GM21381 (cell line): ENCODE results near the gene NAPG.
"Not testable (repeated sequence)": the region's sequence is repeated elsewhere in the genome, so short reads cannot be mapped to it uniquely, and the experiment has no call there.

Experiments
- ATAC-seq: cut with Tn5 transposase; IDR thresholded peaks from one replicate; pipeline ENCODE4 v1.9.1; 2021; ENCODE audit warnings: mild to moderate bottlenecking, moderate library complexity; ENCODE audit not compliant: unreplicated experiment

The NAPG gene

GRCh38 chr18:10511236-10511635, 14.6 kb upstream of the NAPG start:
- no peak for ATAC-seq

DNA sequence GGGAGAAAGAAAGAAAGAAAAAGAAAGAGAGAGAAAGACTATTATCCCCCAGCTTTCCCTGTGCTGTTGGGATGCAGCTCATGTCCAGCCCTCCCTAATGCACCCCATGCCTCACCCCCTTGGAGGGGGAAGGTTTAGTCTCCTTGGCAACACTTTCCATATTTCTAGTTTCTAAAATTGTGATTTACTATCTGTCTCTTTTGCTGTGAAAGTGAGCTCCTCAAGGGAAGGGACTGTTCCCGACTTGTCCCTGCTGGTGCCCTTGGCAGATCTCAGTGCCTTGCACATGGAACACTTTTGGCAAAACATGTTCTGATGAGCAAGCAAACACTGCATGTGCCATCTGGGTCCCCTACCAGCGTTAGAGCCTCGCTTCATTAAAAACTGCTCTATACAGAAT, 11.7 kb upstream of the NAPG start:
- no peak for ATAC-seq

DNA sequence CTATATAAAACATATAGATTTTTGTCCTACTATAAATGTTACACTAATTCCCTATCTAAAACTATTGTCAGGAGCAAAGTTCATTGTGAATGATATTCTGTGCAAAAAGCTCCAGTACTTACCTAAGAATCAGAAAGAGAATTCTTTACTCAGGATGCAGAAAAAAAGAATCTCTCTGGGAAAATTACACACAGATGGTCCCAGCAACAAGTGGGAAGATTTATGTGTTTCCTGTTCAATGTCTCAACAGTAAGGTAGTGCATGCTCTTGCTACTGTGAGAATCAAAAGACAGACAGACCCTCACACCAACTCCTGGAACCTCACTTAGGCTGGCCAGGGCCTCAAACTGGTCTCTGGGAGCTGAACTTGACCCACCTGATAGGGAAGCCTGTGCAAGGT, 11.2 kb upstream of the NAPG start:
- ATAC-seq = no peak

DNA sequence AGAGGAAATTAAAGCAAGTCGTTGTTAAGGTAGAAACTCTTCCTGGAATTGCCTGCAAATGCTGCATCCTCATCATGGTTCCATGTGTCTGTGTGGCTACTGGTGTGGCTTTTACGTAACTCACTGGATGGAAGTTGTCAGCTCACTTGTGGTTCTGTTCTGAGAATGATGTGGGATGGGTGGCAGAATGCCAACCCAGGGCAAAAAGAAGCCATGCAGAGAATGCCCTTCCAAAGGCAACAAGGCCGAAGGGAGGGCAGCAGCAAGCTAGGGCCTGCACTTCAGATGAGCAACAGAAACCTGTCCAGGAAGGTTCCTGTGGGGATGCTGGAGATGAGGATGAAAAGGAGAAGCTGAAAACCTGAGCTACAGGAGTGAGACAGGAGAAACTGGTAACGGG, 10.4 kb upstream of the NAPG start:
- no peak for ATAC-seq

GRCh38 chr18:10516078-10516477, 9.7 kb upstream of the NAPG start:
- ATAC-seq = no peak

DNA sequence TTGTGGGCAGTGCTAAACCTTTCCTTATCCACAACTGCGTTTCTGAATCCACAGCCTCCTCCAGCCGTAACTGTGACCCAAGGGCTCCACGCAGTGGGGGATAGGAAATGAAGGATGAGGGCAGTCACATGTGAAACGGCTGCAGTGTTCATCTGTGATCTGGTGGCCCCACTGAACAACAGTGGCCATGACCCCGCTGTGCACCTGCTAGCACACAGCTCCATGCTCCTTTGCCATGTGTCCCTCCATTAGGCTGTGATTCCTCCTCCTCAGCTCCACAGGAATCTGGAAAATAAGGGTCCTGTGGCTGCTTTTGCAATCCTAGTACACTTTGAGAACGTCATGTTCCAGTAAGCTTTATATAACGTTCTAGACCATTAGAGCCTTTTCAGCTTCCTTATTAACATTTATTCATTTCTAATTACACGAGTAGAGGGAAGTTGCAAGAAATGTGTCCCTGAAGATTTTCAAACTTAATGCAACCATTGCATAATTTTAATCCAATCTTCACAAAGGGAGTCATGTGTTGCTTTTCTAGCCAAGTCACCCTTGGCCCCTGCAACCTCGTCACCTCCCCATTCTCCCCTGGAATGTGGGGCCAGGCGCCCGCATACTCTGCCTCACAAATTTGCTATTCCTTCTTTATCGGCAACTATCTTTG, 7.1 kb upstream of the NAPG start:
- ATAC-seq = no peak

- ATAC-seq = no peak
Measured at GRCh38 chr18:10519366-10519765, 6.5 kb upstream of the NAPG start.

DNA sequence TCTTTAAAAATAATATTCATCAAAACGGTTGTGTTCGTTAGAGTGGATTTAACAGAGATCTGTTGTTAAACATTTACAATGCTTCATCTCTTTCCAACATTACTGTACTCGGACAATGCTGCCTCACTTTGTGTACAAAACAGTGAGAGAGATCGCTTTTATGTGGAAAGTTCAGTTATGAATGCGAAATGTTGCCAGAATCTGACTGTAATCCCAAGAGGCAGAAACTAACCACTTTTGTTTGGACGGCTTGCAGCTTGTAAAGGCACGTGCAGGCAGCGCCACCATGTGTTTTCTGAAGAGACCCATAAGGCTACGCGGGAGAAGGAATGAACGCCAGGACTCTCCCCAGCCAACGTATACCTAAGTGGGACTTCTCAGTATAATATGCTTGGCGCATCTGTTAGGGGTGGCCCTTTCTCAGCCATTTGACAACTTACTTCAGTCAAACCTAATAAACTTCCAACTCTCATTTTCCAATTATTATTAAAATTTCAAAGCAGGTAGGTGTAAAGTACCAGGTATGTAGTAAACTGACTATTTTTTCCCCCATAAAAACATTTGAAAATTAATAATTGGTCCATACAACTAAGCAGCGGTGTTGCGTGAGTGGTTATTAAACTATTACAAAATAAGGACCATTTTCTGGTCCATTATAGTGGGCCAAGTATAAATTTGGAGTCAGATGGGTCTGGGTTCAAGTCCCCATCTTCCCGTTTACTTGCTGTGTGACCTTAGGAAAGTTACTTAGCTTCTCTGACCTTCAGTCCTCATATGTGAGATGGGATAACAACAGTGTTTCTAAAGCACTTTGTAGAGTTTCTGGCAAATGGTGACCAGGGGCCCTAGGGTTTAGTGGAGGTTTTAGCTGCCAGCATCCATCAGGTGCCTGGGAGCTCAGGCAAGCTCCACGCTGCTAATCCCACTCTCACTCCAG, 5.6 kb upstream of the NAPG start:
- ATAC-seq = peak; percentile 75

- ATAC-seq = no peak
Measured at GRCh38 chr18:10521566-10521965, 4.3 kb upstream of the NAPG start.

GRCh38 chr18:10522574-10522973, 3.3 kb upstream of the NAPG start:
- no peak for ATAC-seq

GRCh38 chr18:10523544-10523943, 2.3 kb upstream of the NAPG start:
- no peak for ATAC-seq

DNA sequence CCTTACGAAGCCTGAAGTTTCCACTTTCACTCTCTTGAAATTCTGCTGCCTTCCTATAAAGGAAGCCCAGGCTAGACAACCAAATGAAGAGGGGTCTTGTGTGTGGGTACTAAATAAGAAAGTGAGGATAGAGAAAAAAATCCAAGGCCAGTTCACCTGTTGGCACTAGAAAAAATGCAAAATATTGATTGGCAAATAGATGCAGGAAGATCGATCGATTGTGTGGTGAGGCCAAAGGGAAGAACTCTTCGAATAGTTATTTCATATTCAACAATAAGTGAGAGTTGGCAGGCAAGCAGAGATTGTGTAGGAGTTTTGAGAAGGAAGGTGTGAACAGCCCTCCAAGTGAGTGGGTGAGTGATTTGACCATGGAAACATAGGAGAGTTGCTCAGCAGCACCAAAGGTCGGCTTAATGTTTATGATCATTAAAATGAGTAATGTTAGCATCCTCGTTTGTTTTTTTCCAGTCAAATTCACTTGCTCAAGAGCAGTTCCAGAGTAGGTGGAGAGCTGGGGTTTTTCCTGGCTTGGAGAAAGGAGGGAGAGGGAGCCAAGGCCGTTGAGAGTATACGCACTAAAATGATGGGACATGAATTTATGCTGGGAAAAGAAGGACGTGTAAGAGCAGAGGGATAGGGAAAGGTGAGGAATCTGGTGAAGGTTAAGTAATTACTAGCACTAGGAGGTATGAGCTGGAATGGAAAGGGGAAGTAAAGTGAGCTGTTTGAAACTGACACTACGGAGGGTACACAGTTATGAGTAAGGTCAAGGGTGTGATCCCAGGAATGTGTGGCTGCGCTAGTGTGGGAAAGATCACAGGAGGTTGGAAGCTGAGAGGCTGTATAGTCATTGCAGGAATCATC, 1.1 kb upstream of the NAPG start:
- ATAC-seq = no peak

GRCh38 chr18:10525371-10525691, 496 bp upstream of the NAPG start:
- ATAC-seq = no peak

DNA sequence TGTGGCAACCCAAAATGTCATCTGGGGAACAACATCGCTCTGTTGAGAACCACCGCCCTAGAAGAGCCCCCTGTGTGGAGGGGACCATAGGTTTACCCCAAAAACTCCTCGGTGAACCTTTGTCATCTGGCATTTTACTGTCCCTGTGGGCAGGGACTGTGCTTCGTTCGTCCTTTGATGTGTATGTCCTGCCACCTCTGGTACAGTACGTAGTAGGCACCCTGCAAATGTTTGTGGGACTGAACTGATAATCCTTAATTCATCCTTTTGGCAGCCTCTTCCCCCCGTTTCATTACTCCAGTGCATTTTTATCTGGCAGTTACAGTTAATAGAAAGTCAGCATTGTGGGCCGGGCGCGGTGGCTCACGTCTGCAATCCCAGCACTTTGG, 728 bp downstream of the NAPG start:
- no peak for ATAC-seq

- no peak for ATAC-seq
Measured at GRCh38 chr18:10528439-10528838, 2.6 kb downstream of the NAPG start.

DNA sequence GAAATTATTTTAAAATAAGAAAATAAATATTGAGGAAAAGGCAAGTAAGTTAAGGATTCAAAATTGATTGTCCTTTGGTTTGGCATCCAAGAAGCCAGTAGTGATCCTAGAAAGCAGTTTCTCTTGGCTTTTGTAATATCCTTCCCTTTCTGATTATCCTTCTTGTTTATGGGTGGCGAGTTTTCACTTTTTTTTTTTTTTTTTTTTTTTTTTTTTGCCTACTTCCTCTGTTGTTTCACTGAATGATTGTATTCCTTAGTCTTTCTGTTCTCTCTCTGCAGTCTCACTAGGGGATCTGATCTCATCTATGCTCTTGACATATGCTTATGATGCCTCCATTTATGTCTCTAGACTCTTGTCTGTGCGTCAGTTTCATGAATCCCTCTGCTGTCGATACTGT, 4.2 kb downstream of the NAPG start:
- no peak for ATAC-seq

- no peak for ATAC-seq
Measured at GRCh38 chr18:10530852-10531251, 5.0 kb downstream of the NAPG start.

DNA sequence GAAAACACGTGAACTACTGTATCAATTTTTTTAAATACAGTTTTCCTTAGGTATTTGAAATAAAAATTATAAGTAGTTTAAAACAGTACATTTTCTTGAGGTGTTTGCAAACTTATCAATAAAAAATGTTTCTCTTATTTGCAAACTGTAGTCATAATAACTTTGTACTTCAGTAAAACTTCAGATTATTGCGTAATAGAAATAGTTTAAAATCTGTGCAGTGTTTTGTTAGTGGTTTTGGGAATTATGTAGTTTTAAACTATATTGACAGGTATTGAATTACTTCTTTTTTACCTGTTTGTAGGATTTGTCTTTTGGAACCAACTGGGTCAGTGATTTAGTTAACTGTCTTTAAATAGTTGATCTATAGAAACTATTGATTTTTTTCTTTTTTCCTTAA, 7.3 kb downstream of the NAPG start:
- ATAC-seq = no peak

- no peak for ATAC-seq
Measured at GRCh38 chr18:10536280-10536679, 10.5 kb downstream of the NAPG start.

DNA sequence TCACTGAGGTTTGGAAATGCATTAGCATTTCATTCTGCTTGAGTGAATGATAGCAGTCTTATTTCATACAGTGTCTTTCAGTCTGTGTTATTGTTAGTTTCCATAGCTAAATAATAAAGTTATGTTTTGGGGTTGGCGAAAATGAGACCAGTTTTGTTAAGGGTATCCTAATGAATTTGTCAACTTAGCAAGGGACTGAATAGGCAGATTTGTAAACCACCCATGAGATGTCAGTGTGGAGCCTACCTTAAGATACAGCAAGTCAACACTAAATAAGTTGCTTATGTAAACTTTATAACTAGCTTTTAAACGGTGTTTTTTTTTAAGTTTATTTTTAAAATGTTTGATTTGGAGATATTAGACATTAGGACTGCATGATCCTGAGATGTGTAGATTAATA, 11.9 kb downstream of the NAPG start:
- no peak for ATAC-seq

GRCh38 chr18:10539124-10539523, 13.3 kb downstream of the NAPG start:
- not testable (repeated sequence) for ATAC-seq

DNA sequence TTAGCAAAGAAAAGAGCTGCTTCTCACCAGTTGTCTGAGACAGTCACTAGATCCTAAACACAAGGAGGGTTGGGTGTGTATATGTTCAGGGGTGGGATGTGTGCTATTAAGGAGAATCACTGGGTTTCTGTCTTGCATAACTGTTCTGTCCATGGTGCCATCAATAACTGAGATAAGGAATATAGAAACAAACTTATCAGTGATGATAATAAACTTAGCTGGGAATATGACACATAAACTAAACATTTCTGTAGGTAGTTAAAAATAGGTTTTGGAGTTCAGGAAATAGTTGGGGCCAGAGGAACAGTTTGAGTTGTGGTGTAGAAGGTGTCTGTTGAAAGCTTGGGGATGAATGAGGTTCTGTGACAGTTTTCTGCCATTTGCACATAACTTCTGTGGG, 17.4 kb downstream of the NAPG start:
- no peak for ATAC-seq
